ENCODE measurements around the gene JAML. TPM values are rescaled to one million over a fixed set of nuclear protein-coding genes. Genes with fewer than 3 reads are reported as not detected.

The JAML gene
- total and polyA plus RNA-seq, 9 of the 15 experiments (the other 6 are each of a cell fraction or from before 2014, with no cell fraction given), result 0.05 to 0.32 (median 0.22) TPM; not detected in 4

DNA sequence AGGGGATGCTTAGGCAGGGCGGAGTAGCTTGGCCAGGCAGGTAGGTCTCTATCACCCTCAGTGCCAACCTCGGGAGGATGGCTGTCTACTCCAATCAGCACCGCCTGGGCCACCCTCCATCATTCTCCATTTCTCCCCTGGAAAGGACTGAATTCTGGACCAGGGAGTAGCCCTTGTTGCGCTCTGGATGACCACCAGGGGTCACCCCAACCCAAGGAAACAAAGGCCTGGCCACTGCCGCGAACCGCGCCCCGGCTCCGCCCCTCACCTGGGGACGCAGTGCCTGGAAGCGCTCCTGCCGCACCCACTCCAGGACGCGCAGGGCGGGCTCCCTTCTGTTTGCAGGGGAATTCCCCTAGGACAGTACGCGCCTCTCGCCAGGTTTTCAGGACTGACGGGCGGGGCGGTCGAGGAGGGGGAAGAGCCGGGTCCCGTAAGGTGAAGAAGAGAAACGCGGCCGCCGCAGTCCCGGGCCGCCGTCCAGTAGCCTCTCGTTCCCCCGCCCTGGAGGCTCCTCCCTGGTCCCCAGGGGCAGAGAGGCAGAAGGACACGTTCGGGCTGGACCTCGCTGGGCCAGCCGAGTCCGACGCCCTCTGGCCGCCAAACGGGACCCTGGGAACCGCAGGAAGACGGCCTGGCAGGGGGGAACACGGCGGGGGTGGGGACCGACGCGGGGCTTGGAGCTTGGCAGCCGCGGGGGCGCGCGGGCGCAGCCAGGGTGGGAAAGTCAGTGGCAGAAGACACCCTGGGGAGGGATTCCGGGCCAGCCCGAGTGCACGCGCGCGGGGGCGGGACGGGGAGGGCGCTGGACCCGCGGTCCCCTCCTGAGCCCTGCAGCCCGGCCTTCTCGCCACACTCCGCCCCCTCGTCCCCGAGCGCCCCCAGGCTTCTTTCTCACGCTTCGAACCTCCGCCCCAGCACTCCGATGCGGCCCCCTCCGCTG, 79.3 kb downstream of the JAML start (continued):
- TF ChIP-seq PURB (CRISPR knock-in tag; IDR thresholded peaks at IDR 0.05; ENCODE audit: low read depth) (no peak), MYC (IDR thresholded peaks at IDR 0.05; ENCODE audit: low read depth, low read length) (no peak), MYC (CRISPR knock-in tag; IDR thresholded peaks at IDR 0.05; ENCODE audit: borderline replicate concordance, low read depth) (no peak), NCOA1 (IDR thresholded peaks at IDR 0.05; ENCODE audit: low read depth) (no peak), ATF7 (IDR thresholded peaks at IDR 0.05) (peak; percentile 56; the same call in 1 of the 2 replicates), ZKSCAN3 (CRISPR knock-in tag; IDR thresholded peaks at IDR 0.05) (no peak), RBM15 (IDR thresholded peaks at IDR 0.05; ENCODE audit: insufficient read depth, low read length) (no peak), CREM (IDR thresholded peaks at IDR 0.05; ENCODE audit: low read depth) (peak; percentile 31; the same call in 1 of the 2 replicates), MEIS2 (IDR thresholded peaks at IDR 0.05; ENCODE audit: partially characterized antibody) (no peak), ZFPM2 (CRISPR knock-in tag; IDR thresholded peaks at IDR 0.05) (no peak), TRIM28 (IDR thresholded peaks at IDR 0.05) (no peak), ETS2 (tag; IDR thresholded peaks at IDR 0.05; ENCODE audit: borderline replicate concordance, poor library complexity, severe bottlenecking) (no peak), ZEB2 (IDR thresholded peaks at IDR 0.05) (peak; percentile 75; the same call in 1 of the 2 replicates), POLR2B (IDR thresholded peaks at IDR 0.05; ENCODE audit: low read depth, partially characterized antibody) (no peak), CTBP1 (IDR thresholded peaks at IDR 0.05; ENCODE audit: borderline replicate concordance) (peak; percentile 98), XRCC4 (IDR thresholded peaks at IDR 0.05; ENCODE audit: extremely low read depth, insufficient read depth, insufficient read length) (no peak)
- TF ChIP-seq, protein P1, sequence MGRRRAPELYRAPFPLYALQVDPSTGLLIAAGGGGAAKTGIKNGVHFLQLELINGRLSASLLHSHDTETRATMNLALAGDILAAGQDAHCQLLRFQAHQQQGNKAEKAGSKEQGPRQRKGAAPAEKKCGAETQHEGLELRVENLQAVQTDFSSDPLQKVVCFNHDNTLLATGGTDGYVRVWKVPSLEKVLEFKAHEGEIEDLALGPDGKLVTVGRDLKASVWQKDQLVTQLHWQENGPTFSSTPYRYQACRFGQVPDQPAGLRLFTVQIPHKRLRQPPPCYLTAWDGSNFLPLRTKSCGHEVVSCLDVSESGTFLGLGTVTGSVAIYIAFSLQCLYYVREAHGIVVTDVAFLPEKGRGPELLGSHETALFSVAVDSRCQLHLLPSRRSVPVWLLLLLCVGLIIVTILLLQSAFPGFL (CRISPR knock-in tag; IDR thresholded peaks at IDR 0.05), result no peak
- TF ChIP-seq, protein P2, sequence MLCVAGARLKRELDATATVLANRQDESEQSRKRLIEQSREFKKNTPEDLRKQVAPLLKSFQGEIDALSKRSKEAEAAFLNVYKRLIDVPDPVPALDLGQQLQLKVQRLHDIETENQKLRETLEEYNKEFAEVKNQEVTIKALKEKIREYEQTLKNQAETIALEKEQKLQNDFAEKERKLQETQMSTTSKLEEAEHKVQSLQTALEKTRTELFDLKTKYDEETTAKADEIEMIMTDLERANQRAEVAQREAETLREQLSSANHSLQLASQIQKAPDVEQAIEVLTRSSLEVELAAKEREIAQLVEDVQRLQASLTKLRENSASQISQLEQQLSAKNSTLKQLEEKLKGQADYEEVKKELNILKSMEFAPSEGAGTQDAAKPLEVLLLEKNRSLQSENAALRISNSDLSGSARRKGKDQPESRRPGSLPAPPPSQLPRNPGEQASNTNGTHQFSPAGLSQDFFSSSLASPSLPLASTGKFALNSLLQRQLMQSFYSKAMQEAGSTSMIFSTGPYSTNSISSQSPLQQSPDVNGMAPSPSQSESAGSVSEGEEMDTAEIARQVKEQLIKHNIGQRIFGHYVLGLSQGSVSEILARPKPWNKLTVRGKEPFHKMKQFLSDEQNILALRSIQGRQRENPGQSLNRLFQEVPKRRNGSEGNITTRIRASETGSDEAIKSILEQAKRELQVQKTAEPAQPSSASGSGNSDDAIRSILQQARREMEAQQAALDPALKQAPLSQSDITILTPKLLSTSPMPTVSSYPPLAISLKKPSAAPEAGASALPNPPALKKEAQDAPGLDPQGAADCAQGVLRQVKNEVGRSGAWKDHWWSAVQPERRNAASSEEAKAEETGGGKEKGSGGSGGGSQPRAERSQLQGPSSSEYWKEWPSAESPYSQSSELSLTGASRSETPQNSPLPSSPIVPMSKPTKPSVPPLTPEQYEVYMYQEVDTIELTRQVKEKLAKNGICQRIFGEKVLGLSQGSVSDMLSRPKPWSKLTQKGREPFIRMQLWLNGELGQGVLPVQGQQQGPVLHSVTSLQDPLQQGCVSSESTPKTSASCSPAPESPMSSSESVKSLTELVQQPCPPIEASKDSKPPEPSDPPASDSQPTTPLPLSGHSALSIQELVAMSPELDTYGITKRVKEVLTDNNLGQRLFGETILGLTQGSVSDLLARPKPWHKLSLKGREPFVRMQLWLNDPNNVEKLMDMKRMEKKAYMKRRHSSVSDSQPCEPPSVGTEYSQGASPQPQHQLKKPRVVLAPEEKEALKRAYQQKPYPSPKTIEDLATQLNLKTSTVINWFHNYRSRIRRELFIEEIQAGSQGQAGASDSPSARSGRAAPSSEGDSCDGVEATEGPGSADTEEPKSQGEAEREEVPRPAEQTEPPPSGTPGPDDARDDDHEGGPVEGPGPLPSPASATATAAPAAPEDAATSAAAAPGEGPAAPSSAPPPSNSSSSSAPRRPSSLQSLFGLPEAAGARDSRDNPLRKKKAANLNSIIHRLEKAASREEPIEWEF (CRISPR knock-in tag; IDR thresholded peaks at IDR 0.05), result no peak
- TF ChIP-seq, protein P3, sequence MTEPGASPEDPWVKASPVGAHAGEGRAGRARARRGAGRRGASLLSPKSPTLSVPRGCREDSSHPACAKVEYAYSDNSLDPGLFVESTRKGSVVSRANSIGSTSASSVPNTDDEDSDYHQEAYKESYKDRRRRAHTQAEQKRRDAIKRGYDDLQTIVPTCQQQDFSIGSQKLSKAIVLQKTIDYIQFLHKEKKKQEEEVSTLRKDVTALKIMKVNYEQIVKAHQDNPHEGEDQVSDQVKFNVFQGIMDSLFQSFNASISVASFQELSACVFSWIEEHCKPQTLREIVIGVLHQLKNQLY (CRISPR knock-in tag; conservative IDR thresholded peaks at IDR 0.05), result no peak
- TF ChIP-seq, protein P4, sequence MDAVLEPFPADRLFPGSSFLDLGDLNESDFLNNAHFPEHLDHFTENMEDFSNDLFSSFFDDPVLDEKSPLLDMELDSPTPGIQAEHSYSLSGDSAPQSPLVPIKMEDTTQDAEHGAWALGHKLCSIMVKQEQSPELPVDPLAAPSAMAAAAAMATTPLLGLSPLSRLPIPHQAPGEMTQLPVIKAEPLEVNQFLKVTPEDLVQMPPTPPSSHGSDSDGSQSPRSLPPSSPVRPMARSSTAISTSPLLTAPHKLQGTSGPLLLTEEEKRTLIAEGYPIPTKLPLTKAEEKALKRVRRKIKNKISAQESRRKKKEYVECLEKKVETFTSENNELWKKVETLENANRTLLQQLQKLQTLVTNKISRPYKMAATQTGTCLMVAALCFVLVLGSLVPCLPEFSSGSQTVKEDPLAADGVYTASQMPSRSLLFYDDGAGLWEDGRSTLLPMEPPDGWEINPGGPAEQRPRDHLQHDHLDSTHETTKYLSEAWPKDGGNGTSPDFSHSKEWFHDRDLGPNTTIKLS (IDR thresholded peaks at IDR 0.05; ENCODE audit: borderline replicate concordance, low read depth), result peak; percentile 20; the same call in 1 of the 2 replicates
